ENCODE measurements around the gene DCXR.

DCXR gene

DNA sequence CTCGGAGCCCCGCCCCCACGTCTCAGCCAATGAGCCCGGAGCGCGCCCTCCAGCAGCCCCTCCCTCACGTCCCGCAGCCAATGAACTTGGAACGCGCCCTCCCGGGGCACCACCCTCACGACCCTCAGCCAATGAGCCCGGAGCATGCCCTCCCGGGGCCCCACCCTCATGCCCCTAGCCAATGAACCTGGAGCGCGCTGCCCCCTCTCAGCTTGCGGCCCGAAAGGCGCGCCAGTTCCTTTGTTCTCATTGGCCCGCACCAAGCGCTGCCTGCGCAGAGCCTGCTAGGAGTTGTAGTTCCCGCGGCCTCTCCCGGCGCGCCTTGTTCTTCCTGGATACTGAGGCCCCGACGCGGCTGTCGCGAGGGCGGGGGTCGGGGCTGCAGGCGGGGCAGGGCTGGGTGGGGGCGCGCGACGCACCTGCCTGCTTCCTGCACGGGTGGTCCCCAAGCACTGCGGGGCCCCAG is 14.5 kb downstream of the DCXR start, which contains the start of gene LRRC45:
Gene LRRC45, plus strand, starts transcription at position 325 of the 466 bp plus-strand sequence. CDS start 339 bp downstream, outside the sequence.
- Histone ChIP-seq H3K9ac (ENCODE audit: low read length) (peak within 1 kb of the TSS; percentile 88), H2AFZ (ENCODE audit: low read length) (no peak within 1 kb of the TSS), H3K27me3 (ENCODE audit: insufficient read depth, low read length) (no peaks in the 10 kb centered on the region), H3K36me3 (ENCODE audit: insufficient read depth, low read length) (peaks cover 10% of the 10 kb centered on the region; the same call in 1 of the 2 replicates), H3K4me1 (ENCODE audit: insufficient read depth, low read length, severe bottlenecking) (peaks cover 24% of the 10 kb centered on the region), H3K79me2 (ENCODE audit: insufficient read depth, low read length) (no peaks in the 10 kb centered on the region), H3F3A (ENCODE audit: insufficient read depth, low read length) (no peaks in the 10 kb centered on the region), H3K27ac (ENCODE audit: low read depth, low read length, poor library complexity, severe bottlenecking) (peak within 1 kb of the TSS; percentile 16), H3K9me2 (ENCODE audit: low read depth, low read length) (no peaks in the 10 kb centered on the region), H3K4me3 (ENCODE audit: low read depth, low read length, poor library complexity, severe bottlenecking) (peak within 1 kb of the TSS; percentile 92), H3K4me2 (ENCODE audit: low read length) (peak within 1 kb of the TSS; percentile 100), H4K20me1 (ENCODE audit: insufficient read depth, low read length) (no peaks in the 10 kb centered on the region), H3K9me3 (ENCODE audit: low read length) (no peaks in the 10 kb centered on the region)
- TF ChIP-seq, protein P1, sequence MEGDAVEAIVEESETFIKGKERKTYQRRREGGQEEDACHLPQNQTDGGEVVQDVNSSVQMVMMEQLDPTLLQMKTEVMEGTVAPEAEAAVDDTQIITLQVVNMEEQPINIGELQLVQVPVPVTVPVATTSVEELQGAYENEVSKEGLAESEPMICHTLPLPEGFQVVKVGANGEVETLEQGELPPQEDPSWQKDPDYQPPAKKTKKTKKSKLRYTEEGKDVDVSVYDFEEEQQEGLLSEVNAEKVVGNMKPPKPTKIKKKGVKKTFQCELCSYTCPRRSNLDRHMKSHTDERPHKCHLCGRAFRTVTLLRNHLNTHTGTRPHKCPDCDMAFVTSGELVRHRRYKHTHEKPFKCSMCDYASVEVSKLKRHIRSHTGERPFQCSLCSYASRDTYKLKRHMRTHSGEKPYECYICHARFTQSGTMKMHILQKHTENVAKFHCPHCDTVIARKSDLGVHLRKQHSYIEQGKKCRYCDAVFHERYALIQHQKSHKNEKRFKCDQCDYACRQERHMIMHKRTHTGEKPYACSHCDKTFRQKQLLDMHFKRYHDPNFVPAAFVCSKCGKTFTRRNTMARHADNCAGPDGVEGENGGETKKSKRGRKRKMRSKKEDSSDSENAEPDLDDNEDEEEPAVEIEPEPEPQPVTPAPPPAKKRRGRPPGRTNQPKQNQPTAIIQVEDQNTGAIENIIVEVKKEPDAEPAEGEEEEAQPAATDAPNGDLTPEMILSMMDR (IDR thresholded peaks at IDR 0.05; ENCODE audit: low read length), result no peak
- no peak for TF ChIP-seq EZH2 (IDR thresholded peaks at IDR 0.05; ENCODE audit: borderline replicate concordance, low read length)

- peak within 1 kb of the TSS; percentile 92 for H3K4me3 ChIP-seq (ENCODE audit: low read depth, low read length, poor library complexity, severe bottlenecking)
- no peaks in the 10 kb centered on the region for H3F3A ChIP-seq (ENCODE audit: insufficient read depth, low read length)
- peak within 1 kb of the TSS; percentile 100 for H3K4me2 ChIP-seq (ENCODE audit: low read length)
- H3K36me3 ChIP-seq (ENCODE audit: insufficient read depth, low read length), result peaks cover 12% of the 10 kb centered on the region; the same call in 1 of the 2 replicates
- H2AFZ ChIP-seq (ENCODE audit: low read length), result no peak within 1 kb of the TSS
- TF ChIP-seq, protein P1 (IDR thresholded peaks at IDR 0.05; ENCODE audit: low read length), result no peak
- no peak for TF ChIP-seq EZH2 (IDR thresholded peaks at IDR 0.05; ENCODE audit: borderline replicate concordance, low read length)
- peaks cover 24% of the 10 kb centered on the region for H3K4me1 ChIP-seq (ENCODE audit: insufficient read depth, low read length, severe bottlenecking)
- H3K9ac ChIP-seq (ENCODE audit: low read length), result peak within 1 kb of the TSS; percentile 88
- no peaks in the 10 kb centered on the region for H3K9me2 ChIP-seq (ENCODE audit: low read depth, low read length)
- no peaks in the 10 kb centered on the region for H3K79me2 ChIP-seq (ENCODE audit: insufficient read depth, low read length)
- H3K27ac ChIP-seq (ENCODE audit: low read depth, low read length, poor library complexity, severe bottlenecking), result peak within 1 kb of the TSS; percentile 16
- no peaks in the 10 kb centered on the region for H3K9me3 ChIP-seq (ENCODE audit: low read length)
- no peaks in the 10 kb centered on the region for H3K27me3 ChIP-seq (ENCODE audit: insufficient read depth, low read length)
- H4K20me1 ChIP-seq (ENCODE audit: insufficient read depth, low read length), result no peaks in the 10 kb centered on the region
Observed at GRCh38 chr17:82022310-82022980, 15.1 kb downstream of the DCXR start, which contains the start of gene CENPX. Gene CENPX (minus strand): TSS chr17:82022878. CDS start chr17:82022861, 17 bp downstream.

DNA sequence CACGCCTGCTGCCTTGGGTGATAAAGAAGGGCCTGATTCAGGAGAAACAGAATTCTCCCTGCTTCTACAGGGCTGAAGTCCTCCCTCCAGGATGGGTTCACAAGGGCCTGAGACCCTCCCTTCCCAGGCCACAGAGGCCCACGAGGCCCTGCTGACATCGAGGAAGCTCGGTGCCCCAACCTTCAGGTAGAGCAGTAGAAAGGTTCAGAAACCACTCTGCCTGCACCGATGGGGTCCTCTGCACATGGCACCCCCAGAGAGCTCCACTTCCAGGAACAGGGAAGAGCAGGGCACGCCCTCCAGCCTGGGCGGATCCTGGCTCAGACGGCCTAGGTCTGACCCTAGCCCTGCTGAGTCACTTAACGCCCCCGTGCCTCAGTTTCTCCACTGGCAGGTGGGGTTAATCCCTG is 15.6 kb downstream of the DCXR start:
- Histone ChIP-seq H2AFZ (ENCODE audit: low read length) (no peak overlapping the region), H3K4me3 (ENCODE audit: low read depth, low read length, poor library complexity, severe bottlenecking) (peak overlapping the region; percentile 92), H3F3A (ENCODE audit: insufficient read depth, low read length) (no peaks in the 10 kb centered on the region), H3K9ac (ENCODE audit: low read length) (peak overlapping the region; percentile 88), H3K27me3 (ENCODE audit: insufficient read depth, low read length) (no peaks in the 10 kb centered on the region), H4K20me1 (ENCODE audit: insufficient read depth, low read length) (no peaks in the 10 kb centered on the region), H3K4me1 (ENCODE audit: insufficient read depth, low read length, severe bottlenecking) (peaks cover 24% of the 10 kb centered on the region), H3K9me2 (ENCODE audit: low read depth, low read length) (no peaks in the 10 kb centered on the region), H3K27ac (ENCODE audit: low read depth, low read length, poor library complexity, severe bottlenecking) (peak overlapping the region; percentile 16), H3K36me3 (ENCODE audit: insufficient read depth, low read length) (peaks cover 12% of the 10 kb centered on the region; the same call in 1 of the 2 replicates), H3K4me2 (ENCODE audit: low read length) (peak overlapping the region; percentile 100), H3K79me2 (ENCODE audit: insufficient read depth, low read length) (no peaks in the 10 kb centered on the region), H3K9me3 (ENCODE audit: low read length) (no peaks in the 10 kb centered on the region)
- TF ChIP-seq, protein P1 (IDR thresholded peaks at IDR 0.05; ENCODE audit: low read length), result no peak
- no peak for TF ChIP-seq EZH2 (IDR thresholded peaks at IDR 0.05; ENCODE audit: borderline replicate concordance, low read length)

All from OCI-LY1 (cell line).